Hepatocyte (in vitro differentiated cells): Measurements from ENCODE around the gene DLG2. TPM values are rescaled to one million over a fixed set of nuclear protein-coding genes. Genes with fewer than 3 reads are reported as not detected.
A peak's percentile ranks its signal among the peaks of the same experiment; 100 is the strongest.

ENCODE experiments used
- DNase-seq: peaks from one replicate; pipeline ENCODE4 v3.0.0-alpha.2; 2016; ENCODE audit warnings: low spot score
- H2AFZ ChIP-seq: fragments of 200-600 bp; sonication (generic); 2 replicates; pipeline ENCODE4 v1.6.0; 2016; ENCODE audit warnings: antibody characterized with exemption, mild to moderate bottlenecking
- H3K27ac ChIP-seq: fragments of 200-600 bp; sonication (generic); 2 replicates; pipeline ENCODE4 v1.5.1; 2016; ENCODE audit warnings: mild to moderate bottlenecking
- H3K27me3 ChIP-seq: fragments of 200-600 bp; sonication (generic); 2 replicates; pipeline ENCODE4 v1.6.1; 2016
- H3K36me3 ChIP-seq: fragments of 200-600 bp; sonication (generic); replicated peaks from 2 replicates; pipeline ENCODE4 v1.5.1; 2016; ENCODE audit warnings: low read depth; ENCODE audit not compliant: insufficient read depth
- H3K4me1 ChIP-seq: fragments of 200-600 bp; sonication (generic); 2 replicates; pipeline ENCODE4 v1.5.1; 2016; ENCODE audit warnings: mild to moderate bottlenecking, moderate library complexity; ENCODE audit not compliant: insufficient read depth
- H3K4me2 ChIP-seq: fragments of 200-600 bp; sonication (generic); 2 replicates; pipeline ENCODE4 v1.6.0; 2016
- H3K4me3 ChIP-seq: fragments of 200-600 bp; sonication (generic); 2 replicates; pipeline ENCODE4 v1.5.1; 2016; ENCODE audit warnings: mild to moderate bottlenecking
- H3K79me2 ChIP-seq: fragments of 200-600 bp; sonication (generic); 2 replicates; pipeline ENCODE4 v1.6.0; 2017; ENCODE audit warnings: mild to moderate bottlenecking
- H3K9me2 ChIP-seq: fragments of 200-600 bp; sonication (generic); replicated peaks from 2 replicates; pipeline ENCODE4 v1.6.0; 2017; ENCODE audit warnings: mild to moderate bottlenecking; ENCODE audit not compliant: insufficient read depth
- H3K9me3 ChIP-seq: fragments of 200-600 bp; sonication (generic); 2 replicates; pipeline ENCODE4 v1.5.1; 2016; ENCODE audit warnings: low read depth, mild to moderate bottlenecking
- H4K20me1 ChIP-seq: fragments of 200-600 bp; sonication (generic); 2 replicates; pipeline ENCODE4 v1.6.0; 2016; ENCODE audit warnings: mild to moderate bottlenecking; ENCODE audit not compliant: insufficient read depth, poor library complexity, severe bottlenecking
- CTCF ChIP-seq: fragments of 200-600 bp; sonication (generic); IDR thresholded peaks from 2 replicates; pipeline ENCODE4 v1.5.1; 2016; ENCODE audit warnings: antibody characterized with exemption, mild to moderate bottlenecking; ENCODE audit not compliant: poor library complexity
- EZH2 ChIP-seq: fragments of 200-600 bp; sonication (generic); IDR thresholded peaks from 2 replicates; pipeline ENCODE4 v1.6.1; 2016; ENCODE audit warnings: antibody characterized with exemption, mild to moderate bottlenecking, borderline replicate concordance
- EZH2phosphoT487 ChIP-seq: fragments of 200-600 bp; sonication (generic); IDR thresholded peaks from one replicate; pipeline ENCODE4 v1.6.1; 2018; ENCODE audit warnings: antibody characterized with exemption, mild to moderate bottlenecking, low read depth, moderate library complexity; ENCODE audit not compliant: unreplicated experiment, severe bottlenecking
- WGBS: methylation state at CpG from one replicate; pipeline ENCODE4 v1.1.6; 2016; ENCODE audit warnings: low lambda C conversion rate; ENCODE audit errors: missing lambda C conversion rate; 5-methylcytosine and 5-hydroxymethylcytosine counted together
- polyA plus RNA-seq: library from polyadenylated mRNA; unstranded; fragments of >200 nt; fragmentation: Nextera tagmentation; extraction: Ambion mirVana; gene quantifications from 2 replicates; pipeline ENCODE4 v1.2.1, GENCODE V29; 2016
- total RNA-seq: library from RNA; depleted of rRNA; stranded (reverse); fragments of >200 nt; gene quantifications from 2 replicates; pipeline ENCODE4 v1.2.3, GENCODE V29; 2014

Gene DLG2
- total and polyA plus RNA-seq, 2 experiments from 2014 or later, result 2.6 to 6.8 TPM

DNA sequence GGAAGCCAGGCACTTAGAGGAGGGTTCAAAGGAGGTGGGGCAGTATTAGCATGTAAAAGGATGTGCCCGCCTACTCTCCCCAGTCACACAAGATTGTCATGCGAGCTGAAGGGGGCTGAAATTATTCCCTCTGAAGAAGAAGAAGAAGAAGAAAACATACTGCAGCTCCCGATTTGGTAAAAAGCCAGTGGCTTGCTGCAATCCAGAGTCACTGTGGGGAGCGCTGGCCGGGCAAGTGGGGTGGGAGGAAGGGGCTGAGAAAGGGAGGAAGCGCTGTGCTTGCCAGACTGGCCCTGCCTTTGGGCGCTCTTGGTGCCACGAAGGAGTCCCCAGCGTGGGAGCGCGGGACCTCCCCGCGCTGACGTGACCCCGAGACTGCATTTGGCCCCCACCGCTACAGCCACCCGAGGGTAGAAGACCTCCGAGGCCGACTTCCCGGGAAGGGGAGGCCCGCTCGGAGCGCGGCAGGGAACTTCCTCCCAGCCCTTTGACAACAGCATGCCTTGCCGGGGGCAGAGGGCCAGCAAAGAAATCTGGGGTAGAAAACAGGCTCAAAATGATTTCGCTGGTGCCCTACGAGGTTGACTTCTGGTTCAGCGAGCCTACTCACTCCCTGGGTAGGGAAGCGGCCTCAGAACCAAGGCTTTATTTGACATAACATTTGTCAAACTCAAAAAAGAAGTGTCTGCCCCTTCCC, 906.3 kb downstream of the DLG2 start:
- peak overlapping the region; percentile 95 for H3K4me2 ChIP-seq
- H2AFZ ChIP-seq, result peak overlapping the region; percentile 60
- H3K9me2 ChIP-seq, result no peaks in the 10 kb centered on the region
- H3K79me2 ChIP-seq, result no peaks in the 10 kb centered on the region
- H3K9me3 ChIP-seq, result no peaks in the 10 kb centered on the region
- H3K27me3 ChIP-seq, result peaks cover 59% of the 10 kb centered on the region
- peak overlapping the region; percentile 40 for H3K4me3 ChIP-seq
- peak; percentile 12 for DNase-seq
- TF ChIP-seq EZH2 (no peak), EZH2phosphoT487 (no peak), CTCF (no peak)
- no peak overlapping the region for H3K27ac ChIP-seq
- H4K20me1 ChIP-seq, result no peaks in the 10 kb centered on the region
- no peaks in the 10 kb centered on the region for H3K36me3 ChIP-seq
- peaks cover 6% of the 10 kb centered on the region for H3K4me1 ChIP-seq
- 3% methylated on average over 17 of the region's 29 CpGs for WGBS

GRCh38 chr11:84719935-84720577, 907.1 kb downstream of the DLG2 start:
- peak; percentile 4 for DNase-seq
- Histone ChIP-seq H3K4me2 (peak overlapping the region; percentile 95), H2AFZ (peak overlapping the region; percentile 60), H3K9me3 (no peaks in the 10 kb centered on the region), H3K27ac (no peak overlapping the region), H3K79me2 (no peaks in the 10 kb centered on the region), H3K4me3 (peak overlapping the region; percentile 40), H3K27me3 (peaks cover 59% of the 10 kb centered on the region), H3K9me2 (no peaks in the 10 kb centered on the region), H4K20me1 (no peaks in the 10 kb centered on the region), H3K36me3 (no peaks in the 10 kb centered on the region), H3K4me1 (peaks cover 6% of the 10 kb centered on the region)
- TF ChIP-seq CTCF (no peak), EZH2 (peak; percentile 33), EZH2phosphoT487 (no peak)
- WGBS, result 3% methylated on average over 26 of the region's 26 CpGs

DNA sequence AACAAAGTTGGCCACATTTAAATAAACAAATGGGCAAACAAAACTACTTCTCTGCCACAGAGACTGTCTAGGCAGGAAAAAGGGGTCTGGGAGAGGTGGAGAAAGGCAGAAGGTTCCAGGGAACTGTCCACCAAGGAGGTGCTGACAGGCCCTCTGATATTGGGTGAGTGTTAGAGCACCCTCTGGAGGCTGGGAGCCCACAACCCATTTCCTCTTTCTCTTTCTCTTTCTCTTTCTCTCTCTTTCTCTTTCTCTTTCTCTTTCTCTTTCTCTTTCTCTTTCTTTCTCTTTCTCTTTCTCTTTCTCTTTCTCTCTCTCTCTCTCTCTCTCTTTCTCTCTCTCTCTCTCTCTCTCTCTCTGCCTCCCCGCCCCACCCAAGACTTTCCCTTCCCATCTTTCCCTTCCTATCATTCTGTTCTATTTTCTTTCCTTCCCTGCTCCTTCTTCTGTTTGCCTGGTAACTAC, 912.8 kb downstream of the DLG2 start:
- Histone ChIP-seq H3K36me3 (no peaks in the 10 kb centered on the region), H2AFZ (no peak overlapping the region), H3K79me2 (no peaks in the 10 kb centered on the region), H3K4me1 (no peaks in the 10 kb centered on the region), H3K27ac (no peak overlapping the region), H3K9me2 (no peaks in the 10 kb centered on the region), H3K9me3 (no peaks in the 10 kb centered on the region), H3K4me2 (peak overlapping the region; percentile 33), H4K20me1 (no peaks in the 10 kb centered on the region), H3K27me3 (peaks cover 16% of the 10 kb centered on the region), H3K4me3 (no peak overlapping the region)
- no peak for TF ChIP-seq EZH2phosphoT487
- TF ChIP-seq CTCF, result peak; percentile 65
- peak; percentile 83 for DNase-seq
- 33% methylated on average over 1 of the region's 1 CpG for WGBS
